ENCODE results near the gene SHB.
A peak's percentile ranks its signal among the peaks of the same experiment; 100 is the strongest.

The SHB gene

GRCh38 chr9:38018241-38018957, 50.6 kb downstream of the SHB start:
- H3K27me3 Mint-ChIP-seq, result no peaks in the 10 kb centered on the region
- no peaks in the 10 kb centered on the region for H3K4me1 Mint-ChIP-seq (ENCODE audit: low read depth)
- H3K36me3 Mint-ChIP-seq (ENCODE audit: low read depth), result no peaks in the 10 kb centered on the region
- H3K4me3 Mint-ChIP-seq, result no peak overlapping the region
- H3K9me3 Mint-ChIP-seq, result no peaks in the 10 kb centered on the region
- H3K27ac Mint-ChIP-seq, result no peak overlapping the region

GRCh38 chr9:38017885-38018186, 51.2 kb downstream of the SHB start:
- H3K4me3 Mint-ChIP-seq, result no peak overlapping the region

GRCh38 chr9:38017149-38017884, 51.7 kb downstream of the SHB start:
- H3K4me3 Mint-ChIP-seq, result no peak overlapping the region
- H3K36me3 Mint-ChIP-seq (ENCODE audit: low read depth), result no peaks in the 10 kb centered on the region
- no peaks in the 10 kb centered on the region for H3K4me1 Mint-ChIP-seq (ENCODE audit: low read depth)
- H3K9me3 Mint-ChIP-seq, result no peaks in the 10 kb centered on the region
- H3K27me3 Mint-ChIP-seq, result no peaks in the 10 kb centered on the region
- no peak overlapping the region for H3K27ac Mint-ChIP-seq

More at GRCh38 chr9:38017885-38018186, 51.2 kb downstream of the SHB start:
- Mint-ChIP-seq H3K36me3 (ENCODE audit: low read depth) (no peaks in the 10 kb centered on the region), H3K4me1 (ENCODE audit: low read depth) (no peaks in the 10 kb centered on the region), H3K9me3 (no peaks in the 10 kb centered on the region), H3K27me3 (no peaks in the 10 kb centered on the region), H3K27ac (no peak overlapping the region)

- Mint-ChIP-seq H3K27ac (no peak overlapping the region), H3K4me1 (ENCODE audit: low read depth) (no peaks in the 10 kb centered on the region), H3K4me3 (no peak overlapping the region), H3K27me3 (no peaks in the 10 kb centered on the region), H3K36me3 (ENCODE audit: low read depth) (no peaks in the 10 kb centered on the region), H3K9me3 (no peaks in the 10 kb centered on the region)
Observed at GRCh38 chr9:38016375-38017135, 52.5 kb downstream of the SHB start.

- Mint-ChIP-seq H3K27ac (no peak overlapping the region), H3K4me1 (ENCODE audit: low read depth) (no peaks in the 10 kb centered on the region), H3K4me3 (no peak overlapping the region), H3K27me3 (no peaks in the 10 kb centered on the region), H3K9me3 (no peaks in the 10 kb centered on the region), H3K36me3 (ENCODE audit: low read depth) (no peaks in the 10 kb centered on the region)
Observed at GRCh38 chr9:38015906-38016305, 53.1 kb downstream of the SHB start.

- no peaks in the 10 kb centered on the region for H3K9me3 Mint-ChIP-seq
- no peak overlapping the region for H3K4me3 Mint-ChIP-seq
- H3K27me3 Mint-ChIP-seq, result no peaks in the 10 kb centered on the region
- H3K27ac Mint-ChIP-seq, result no peak overlapping the region
- no peaks in the 10 kb centered on the region for H3K36me3 Mint-ChIP-seq (ENCODE audit: low read depth)
- no peaks in the 10 kb centered on the region for H3K4me1 Mint-ChIP-seq (ENCODE audit: low read depth)
Observed at GRCh38 chr9:38015266-38015665, 53.8 kb downstream of the SHB start.

- Mint-ChIP-seq H3K27ac (no peak overlapping the region), H3K36me3 (ENCODE audit: low read depth) (no peaks in the 10 kb centered on the region), H3K4me1 (ENCODE audit: low read depth) (peaks cover 10% of the 10 kb centered on the region), H3K27me3 (no peaks in the 10 kb centered on the region), H3K4me3 (no peak overlapping the region), H3K9me3 (no peaks in the 10 kb centered on the region)
Observed at GRCh38 chr9:38012767-38013450, 56.1 kb downstream of the SHB start.

GRCh38 chr9:38011991-38012390, 57.0 kb downstream of the SHB start:
- Mint-ChIP-seq H3K27me3 (no peaks in the 10 kb centered on the region), H3K4me3 (no peak overlapping the region), H3K36me3 (ENCODE audit: low read depth) (no peaks in the 10 kb centered on the region), H3K27ac (no peak overlapping the region), H3K4me1 (ENCODE audit: low read depth) (peaks cover 19% of the 10 kb centered on the region), H3K9me3 (no peaks in the 10 kb centered on the region)

GRCh38 chr9:38010918-38011704, 57.9 kb downstream of the SHB start:
- Mint-ChIP-seq H3K4me1 (ENCODE audit: low read depth) (peaks cover 22% of the 10 kb centered on the region), H3K27me3 (no peaks in the 10 kb centered on the region), H3K36me3 (ENCODE audit: low read depth) (no peaks in the 10 kb centered on the region), H3K4me3 (no peak overlapping the region), H3K9me3 (no peaks in the 10 kb centered on the region), H3K27ac (no peak overlapping the region)

GRCh38 chr9:38009990-38010389, 59.0 kb downstream of the SHB start:
- H3K4me1 Mint-ChIP-seq (ENCODE audit: low read depth), result peaks cover 22% of the 10 kb centered on the region
- no peaks in the 10 kb centered on the region for H3K27me3 Mint-ChIP-seq
- H3K27ac Mint-ChIP-seq, result no peak overlapping the region
- no peak overlapping the region for H3K4me3 Mint-ChIP-seq
- no peaks in the 10 kb centered on the region for H3K9me3 Mint-ChIP-seq
- H3K36me3 Mint-ChIP-seq (ENCODE audit: low read depth), result no peaks in the 10 kb centered on the region

- no peak overlapping the region for H3K4me3 Mint-ChIP-seq
- H3K36me3 Mint-ChIP-seq (ENCODE audit: low read depth), result no peaks in the 10 kb centered on the region
- H3K9me3 Mint-ChIP-seq, result no peaks in the 10 kb centered on the region
- H3K4me1 Mint-ChIP-seq (ENCODE audit: low read depth), result peaks cover 22% of the 10 kb centered on the region
- H3K27me3 Mint-ChIP-seq, result no peaks in the 10 kb centered on the region
- H3K27ac Mint-ChIP-seq, result peak overlapping the region; percentile 94
Observed at GRCh38 chr9:38009035-38009501, 60.0 kb downstream of the SHB start.

GRCh38 chr9:38008168-38009034, 60.6 kb downstream of the SHB start:
- H3K27me3 Mint-ChIP-seq, result no peaks in the 10 kb centered on the region
- H3K4me3 Mint-ChIP-seq, result peak overlapping the region; percentile 41
- H3K9me3 Mint-ChIP-seq, result no peaks in the 10 kb centered on the region
- no peaks in the 10 kb centered on the region for H3K36me3 Mint-ChIP-seq (ENCODE audit: low read depth)
- peaks cover 24% of the 10 kb centered on the region for H3K4me1 Mint-ChIP-seq (ENCODE audit: low read depth)
- H3K27ac Mint-ChIP-seq, result peak overlapping the region; percentile 94

- H3K27me3 Mint-ChIP-seq, result no peaks in the 10 kb centered on the region
- H3K4me1 Mint-ChIP-seq (ENCODE audit: low read depth), result peaks cover 29% of the 10 kb centered on the region
- H3K4me3 Mint-ChIP-seq, result no peak overlapping the region
- no peak overlapping the region for H3K27ac Mint-ChIP-seq
- H3K9me3 Mint-ChIP-seq, result no peaks in the 10 kb centered on the region
- no peaks in the 10 kb centered on the region for H3K36me3 Mint-ChIP-seq (ENCODE audit: low read depth)
Observed at GRCh38 chr9:38007016-38007415, 62.0 kb downstream of the SHB start.

All from stimulated activated naive CD8-positive, alpha-beta T cell treated with anti-CD3 and anti-CD28 coated beads, Interleukin-15, Interleukin-2, amounts not matched to agents 100 ng/mL and 50 ng/mL, for 24 hours (primary cell).